GM12878 (cell line): ENCODE results near the gene SMG9. TPM values are rescaled to one million over a fixed set of nuclear protein-coding genes. Genes with fewer than 3 reads are reported as not detected.
A peak's percentile ranks its signal among the peaks of the same experiment; 100 is the strongest.

Experiments used
- ATAC-seq: fragments of 200-7000 bp; cut with Tn5 transposase; 3 replicates; pipeline ENCODE4 v1.9.1; 2020; ENCODE audit warnings: mild to moderate bottlenecking, moderate library complexity
- BruUV-seq: library from RNA; stranded (reverse); fragments of 400-500 nt; replicated peaks from 2 replicates; lab custom pipeline; 2021; lab: Mats Ljungman, UMichigan
- CTCF ChIA-PET: fragments of 300-600 bp; sonication (Branson Sonifier 250); formaldehyde crosslinking; extraction: SDS; loops from one replicate; lab custom pipeline; 2021; ENCODE audit warnings: inconsistent platforms; lab: Yijun Ruan, JAX
- POLR2A ChIA-PET: fragments of 350-600 bp; formaldehyde crosslinking; extraction: SDS; loops from one replicate; lab custom pipeline; 2021; ENCODE audit warnings: inconsistent platforms; lab: Charles Lee
- RAD21 ChIA-PET: fragments of 300-600 bp; sonication (Branson Sonifier 250); formaldehyde crosslinking; loops from one replicate; lab custom pipeline; 2023; ENCODE audit warnings: antibody characterized with exemption; ENCODE audit not compliant: unreplicated experiment; lab: Charles Lee
- SMC1A ChIA-PET: fragments of 300-600 bp; sonication (Branson Sonifier 250); formaldehyde crosslinking; loops from one replicate; lab custom pipeline; 2023; ENCODE audit not compliant: unreplicated experiment, uncharacterized antibody; lab: Charles Lee
- DNase-seq: peaks from one replicate; pipeline ENCODE4 v3.0.0-alpha.2; 2011; ENCODE audit warnings: low read depth, low spot score
- FAIRE-seq: peaks from 3 replicates; lab custom pipeline; 2011; peaks lifted over from hg19 to GRCh38; lab: Jason Lieb, UNC
- H2AFZ ChIP-seq: 2 replicates; pipeline ENCODE4 v1.6.0; 2011; ENCODE audit warnings: low read depth, low read length, control low read depth; ENCODE audit not compliant: control insufficient read depth
- H3K27ac ChIP-seq: 2 replicates; pipeline ENCODE4 v1.5.1; 2011; ENCODE audit warnings: control low read depth; ENCODE audit not compliant: control insufficient read depth, insufficient read depth
- H3K27me3 ChIP-seq, 2 experiments: replicated peaks in 1 of 2; 2 replicates each; pipeline versions ENCODE4 v1.6.0 to v1.6.1; 2011; ENCODE audit warnings: low read length in 1 of 2; ENCODE audit not compliant: control insufficient read depth in 2 of 2, insufficient read depth in 2 of 2
- H3K36me3 ChIP-seq, 2 experiments: 2 replicates each; pipeline ENCODE4 v1.5.1; 2011; ENCODE audit warnings: low read length in 1 of 2; ENCODE audit not compliant: control insufficient read depth in 2 of 2, insufficient read depth in 2 of 2
- H3K4me1 ChIP-seq: 2 replicates; pipeline ENCODE4 v1.6.1; 2011; ENCODE audit warnings: mild to moderate bottlenecking, low read length, moderate library complexity, mixed read lengths; ENCODE audit not compliant: control insufficient read depth, insufficient read depth
- H3K4me2 ChIP-seq: 2 replicates; pipeline ENCODE4 v1.6.0; 2011; ENCODE audit warnings: control low read depth; ENCODE audit not compliant: control insufficient read depth, insufficient read depth
- H3K4me3 ChIP-seq: fragments of 200-600 bp; sonication (generic); 2 replicates; pipeline ENCODE4 v1.5.1; 2016
- H3K79me2 ChIP-seq: 2 replicates; pipeline ENCODE4 v1.6.0; 2011; ENCODE audit warnings: low read length; ENCODE audit not compliant: control insufficient read depth, insufficient read depth
- H3K9ac ChIP-seq: 2 replicates; pipeline ENCODE4 v1.8.0; 2011; ENCODE audit warnings: low read length, control low read depth, mixed read lengths; ENCODE audit not compliant: control insufficient read depth, insufficient read depth
- H3K9me3 ChIP-seq: replicated peaks from 3 replicates; pipeline ENCODE4 v1.5.1; 2011; ENCODE audit warnings: mild to moderate bottlenecking, low read length; ENCODE audit not compliant: control insufficient read depth, insufficient read depth
- H4K20me1 ChIP-seq: 2 replicates; pipeline ENCODE4 v1.6.0; 2011; ENCODE audit not compliant: control insufficient read depth, insufficient read depth
- CTCF ChIP-seq, 3 experiments: IDR thresholded peaks in 2 of 3; conservative IDR thresholded peaks in 1 of 3; 2 replicates each; pipeline ENCODE4 v1.5.1; 2011; ENCODE audit warnings: low read depth in 3 of 3, low read length in 3 of 3, mild to moderate bottlenecking in 3 of 3, control low read depth in 2 of 3, moderate library complexity in 2 of 3, inconsistent platforms in 1 of 3, mixed read lengths in 1 of 3; ENCODE audit not compliant: control insufficient read depth in 2 of 3, insufficient read depth in 1 of 3; ENCODE audit errors: extremely low read depth in 1 of 3
- HDGF ChIP-seq: fragments of 450-650 bp; IDR thresholded peaks from 2 replicates; pipeline ENCODE4 v1.6.1; 2016; ENCODE audit warnings: antibody characterized with exemption
- IKZF2 ChIP-seq, 2 experiments: fragments of 450-650 bp; IDR thresholded peaks; 2 replicates each; pipeline ENCODE4 v1.6.1; 2017; ENCODE audit warnings: mild to moderate bottlenecking in 2 of 2, moderate library complexity in 2 of 2
- SPI1 ChIP-seq: IDR thresholded peaks from 2 replicates; pipeline ENCODE4 v1.6.1; 2011; ENCODE audit warnings: low read depth, mild to moderate bottlenecking, low read length, moderate library complexity, borderline replicate concordance; ENCODE audit not compliant: insufficient read depth
- WGBS: methylation state at CpG from one replicate; pipeline ENCODE4 v1.1.6; 2016; ENCODE audit warnings: low lambda C conversion rate; ENCODE audit not compliant: insufficient replicate concordance, insufficient coverage; ENCODE audit errors: missing lambda C conversion rate; 5-methylcytosine and 5-hydroxymethylcytosine counted together
- in situ Hi-C: fragments of 300-500 bp; cut with MboI; formaldehyde crosslinking; loops from 9 replicates; pipeline ENCODE4 v1.14.3; 2018; ENCODE audit warnings: mixed read lengths
- intact Hi-C: fragments of 100-400 bp; cut with micrococcal nuclease; formaldehyde crosslinking; loops from one replicate; pipeline ENCODE4 v1.14.2; 2022; ENCODE audit not compliant: unreplicated experiment
- polyA plus RNA-seq, 11 experiments: library from polyadenylated mRNA; depleted of rRNA in 4 of 11; unstranded in 6 of 11; stranded (reverse) in 5 of 11; fragments of >200 nt; fragmentation: Nextera tagmentation in 4 of 11; fragmentation: Illumina TruSeq in 1 of 11; extraction: Ambion mirVana in 4 of 11; extraction: Trizol in 1 of 11; gene quantifications; 1 replicate in 1 of 11; 2 replicates in 10 of 11; pipeline versions ENCODE4 v1.2.1 to v1.2.3, GENCODE V29; 2011 to 2016; ENCODE audit warnings: inconsistent platforms in 2 of 11, missing spikeins in 2 of 11, low read depth in 1 of 11
- total RNA-seq, 4 experiments: library from RNA; depleted of rRNA in 3 of 4; stranded (reverse); fragments of >200 nt in 3 of 4; fragmentation: Illumina TruSeq in 1 of 4; extraction: Trizol in 1 of 4; gene quantifications; 2 replicates each; pipeline versions ENCODE4 v1.2.1 to v1.2.3, GENCODE V29; 2013 to 2021

SMG9 gene
- total and polyA plus RNA-seq, 10 of the 15 experiments (the other 5 are each of a cell fraction or from before 2014, with no cell fraction given): 0.69 to 52.2 (median 28.1) TPM

GRCh38 chr19:43759515-43759914 is 4.8 kb upstream of the SMG9 start:
- Histone ChIP-seq H3K4me2 (peak overlapping the region; percentile 66), H3K27ac (peak overlapping the region; percentile 90), H3K9ac (peak overlapping the region; percentile 51), H3K9me3 (no peaks in the 10 kb centered on the region; the same call in 2 of the 3 replicates), H3K4me1 (peaks cover 55% of the 10 kb centered on the region), H3K27me3 (no peaks in the 10 kb centered on the region), H4K20me1 (no peaks in the 10 kb centered on the region), H3K36me3 (no peaks in the 10 kb centered on the region), H3K4me3 (no peak overlapping the region), H2AFZ (peak overlapping the region; percentile 61; the same call in 1 of the 2 replicates), H3K79me2 (peaks cover 18% of the 10 kb centered on the region)
- in situ Hi-C loops (loop anchor here (25.0 kb wide), 2 partner anchors 1703 to 1822 kb away; partner anchors contain the start of genes ERFL and FOSB), intact Hi-C loops (no loop called here)
- FAIRE-seq (peak; percentile 35), DNase-seq (no peak), ATAC-seq (no peak)
- POLR2A ChIA-PET: interaction anchor here (0.8 to 18.9 kb wide), 3 partner anchors 9 to 1632 kb away, joined by 3 to 389 read pairs (median 307); partner anchors contain the start of genes KCNN4 and SMG9
- WGBS: 6% methylated on average over 5 of the region's 5 CpGs
- CTCF ChIA-PET: interaction anchor here (0.8 to 20.8 kb wide), 5 partner anchors 14 to 50 kb away, joined by 3 to 324 read pairs (median 9); partner anchors contain the start of gene KCNN4
- SMC1A ChIA-PET: interaction anchor here (1.3 to 20.1 kb wide), 3 partner anchors 8 to 19 kb away, joined by 4 to 325 read pairs (median 11); partner anchors contain the start of gene KCNN4
- RAD21 ChIA-PET: interaction anchor here (0.7 to 8.3 kb wide), 5 partner anchors 11 to 90 kb away, joined by 4 to 55 read pairs (median 19); partner anchors contain the start of gene PLAUR
- no peak for TF ChIP-seq HDGF
- peak; percentile 5; the same call in 1 of the 2 replicates for TF ChIP-seq SPI1
- TF ChIP-seq CTCF (IDR thresholded peaks at IDR 0.05 in 2 of 3, conservative IDR thresholded peaks at IDR 0.05 in 1 of 3; ENCODE audit: control insufficient read depth in 2 of 3, extremely low read depth in 1 of 3, insufficient read depth in 1 of 3, low read depth in 3 of 3, low read length in 3 of 3): peak; percentile 19 to 44 (median 42); a peak in 4 of 6 replicates
- TF ChIP-seq IKZF2 (IDR thresholded peaks at IDR 0.05): 0 out of 4 replicates have a peak, but pooled peaks of 1 of the 2 experiments have one; percentile 26
- BruUV-seq: no TSS peak
